Measurements from ENCODE around the gene SETDB1. TPM values are rescaled to one million over a fixed set of nuclear protein-coding genes. Genes with fewer than 3 reads are reported as not detected.

SETDB1 gene
- polyA plus RNA-seq, 1 experiment, result 26.2 TPM

DNA sequence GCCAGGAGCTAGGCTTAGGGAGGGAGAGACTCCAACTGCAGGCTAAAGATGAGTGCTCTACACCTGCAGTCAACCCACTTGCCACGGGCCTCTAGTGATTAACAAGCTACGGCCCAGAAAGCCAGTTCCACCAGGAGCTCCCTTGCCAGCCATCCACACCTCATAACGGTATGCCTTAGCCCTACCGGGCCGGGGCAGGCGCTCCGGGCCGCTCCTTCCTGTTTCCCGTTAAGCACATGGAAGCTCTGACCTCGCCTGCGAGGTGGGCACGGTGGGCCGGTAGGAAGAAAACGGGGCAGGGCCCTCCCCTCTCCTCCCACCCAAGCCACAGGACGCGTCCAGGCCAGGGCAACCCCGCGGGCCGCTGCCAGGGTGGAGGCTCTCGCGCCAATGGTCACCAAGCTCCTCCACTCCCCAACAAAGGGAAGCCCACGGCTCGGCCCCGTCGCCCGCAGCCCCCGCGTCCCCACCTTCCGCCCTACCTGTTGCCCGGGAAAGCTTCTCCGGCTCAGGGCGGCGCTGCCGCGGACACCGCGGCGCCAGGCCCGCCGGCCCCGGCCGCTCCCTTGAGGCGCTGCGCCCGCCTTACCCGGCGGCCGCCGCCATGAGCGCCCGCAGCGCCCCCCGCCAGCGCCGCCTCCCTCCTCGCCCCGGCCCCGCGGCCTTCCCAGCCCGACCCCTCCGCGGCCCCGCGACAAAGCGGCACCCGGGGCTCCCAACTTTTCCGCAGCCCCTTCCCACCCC is 47.8 kb downstream of the SETDB1 start:
- peak overlapping the region; percentile 87 for H3K4me3 ChIP-seq (ENCODE audit: low read depth, low read length)
- H3K27me3 ChIP-seq (ENCODE audit: control insufficient read depth, insufficient read depth, low read length), result no peaks in the 10 kb centered on the region
- no peaks in the 10 kb centered on the region for H3K36me3 ChIP-seq (ENCODE audit: control insufficient read depth, insufficient read depth, low read length)
- DNase-seq (ENCODE audit: low read depth), result no peak
- CTCF ChIA-PET, result interaction anchor here (1.3 to 16.5 kb wide), 3 partner anchors 22 to 415 kb away, joined by 3 to 217 read pairs (median 4); no protein-coding TSS in a partner anchor
- TF ChIP-seq CTCF (IDR thresholded peaks at IDR 0.05; ENCODE audit: insufficient read depth, low read depth, low read length), result no peak
- POLR2A ChIA-PET, result interaction anchor here (0.7 kb wide), 1 partner anchor 33 kb away, joined by 8 read pairs; no protein-coding TSS in a partner anchor

- Histone ChIP-seq H3K27me3 (ENCODE audit: control insufficient read depth, insufficient read depth, low read length) (no peaks in the 10 kb centered on the region), H3K36me3 (ENCODE audit: control insufficient read depth, insufficient read depth, low read length) (no peaks in the 10 kb centered on the region), H3K4me3 (ENCODE audit: low read depth, low read length) (peak within 1 kb of the TSS; percentile 87)
- CTCF ChIA-PET, result interaction anchor here (1.3 to 16.5 kb wide), 3 partner anchors 21 to 416 kb away, joined by 3 to 217 read pairs (median 4); no protein-coding TSS in a partner anchor
- no peak for TF ChIP-seq CTCF (IDR thresholded peaks at IDR 0.05; ENCODE audit: insufficient read depth, low read depth, low read length)
- no peak for DNase-seq (ENCODE audit: low read depth)
- POLR2A ChIA-PET, result interaction anchor here (0.7 kb wide), 1 partner anchor 32 kb away, joined by 8 read pairs; no protein-coding TSS in a partner anchor
These were observed 48.7 kb downstream of the SETDB1 start, which contains the start of gene CERS2 for GRCh38 chr1:150974580-150975478. CERS2 (minus strand) TSS chr1:150974835; CDS start chr1:150969090, 5,745 bp downstream.

DNA sequence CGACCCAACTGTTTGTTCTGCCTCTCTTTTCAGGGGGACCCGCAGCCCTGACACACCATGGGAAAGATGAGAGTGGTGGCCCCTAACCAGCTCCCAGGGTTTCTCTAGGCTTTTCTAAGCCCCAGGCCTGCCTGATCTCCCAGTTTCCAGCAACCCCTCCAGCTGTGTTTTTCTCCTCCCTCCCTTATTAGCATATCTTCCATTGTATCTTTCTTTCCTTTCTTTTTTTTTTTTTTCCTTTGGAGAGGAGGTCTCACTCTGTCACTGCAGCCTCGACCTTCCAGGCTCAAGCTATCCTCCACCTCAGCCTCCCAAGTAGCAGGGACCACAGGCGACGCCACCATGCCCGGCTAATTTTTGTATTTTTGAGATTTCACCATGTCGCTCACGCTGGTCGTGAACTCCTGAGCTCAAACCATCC is 50.2 kb downstream of the SETDB1 start:
- CTCF ChIA-PET, result interaction anchor here (0.6 to 16.5 kb wide), 9 partner anchors 9 to 416 kb away, joined by 3 to 217 read pairs (median 6); partner anchors contain the start of gene MINDY1
- H3K4me3 ChIP-seq (ENCODE audit: low read depth, low read length), result no peak overlapping the region
- DNase-seq (ENCODE audit: low read depth), result no peak
- POLR2A ChIA-PET, result interaction anchor here (0.6 to 0.7 kb wide), 2 partner anchors 20 to 367 kb away, joined by 4 to 5 read pairs; no protein-coding TSS in a partner anchor
- H3K36me3 ChIP-seq (ENCODE audit: control insufficient read depth, insufficient read depth, low read length), result no peaks in the 10 kb centered on the region
- no peak for TF ChIP-seq CTCF (IDR thresholded peaks at IDR 0.05; ENCODE audit: insufficient read depth, low read depth, low read length)
- H3K27me3 ChIP-seq (ENCODE audit: control insufficient read depth, insufficient read depth, low read length), result no peaks in the 10 kb centered on the region

GRCh38 chr1:150976879-150977694 is 50.9 kb downstream of the SETDB1 start:
- TF ChIP-seq CTCF (IDR thresholded peaks at IDR 0.05; ENCODE audit: insufficient read depth, low read depth, low read length), result no peak
- H3K27me3 ChIP-seq (ENCODE audit: control insufficient read depth, insufficient read depth, low read length), result no peaks in the 10 kb centered on the region
- POLR2A ChIA-PET, result interaction anchor here (0.7 kb wide), 1 partner anchor 19 kb away, joined by 5 read pairs; no protein-coding TSS in a partner anchor
- no peak for DNase-seq (ENCODE audit: low read depth)
- H3K36me3 ChIP-seq (ENCODE audit: control insufficient read depth, insufficient read depth, low read length), result no peaks in the 10 kb centered on the region
- CTCF ChIA-PET, result interaction anchor here (0.6 to 16.5 kb wide), 7 partner anchors 10 to 492 kb away, joined by 3 to 217 read pairs (median 6); partner anchors contain the start of gene MINDY1
- H3K4me3 ChIP-seq (ENCODE audit: low read depth, low read length), result no peak overlapping the region

All from BJ (cell line).